ENCODE data around the gene PHACTR1.

GRCh38 chr6:12806796-12807195 lies 90.2 kb downstream of the PHACTR1 start:
- TF ChIP-seq POLR2A (IDR thresholded peaks at IDR 0.05; ENCODE audit: low read depth, low read length) (no peak), POLR2AphosphoS5 (IDR thresholded peaks at IDR 0.05; ENCODE audit: low read depth, low read length) (no peak)

Measured in GM12892 (cell line).